K562 (cell line): ENCODE results near the gene MYL11. TPM values are rescaled to one million over a fixed set of nuclear protein-coding genes. Genes with fewer than 3 reads are reported as not detected.

Experiments
- ATF7 ChIP-seq: fragments of 450-650 bp; IDR thresholded peaks from 2 replicates; pipeline ENCODE4 v1.7.1; 2014; ENCODE audit warnings: mild to moderate bottlenecking, moderate library complexity
- BDP1 ChIP-seq: IDR thresholded peaks from 3 replicates; pipeline ENCODE4 v1.6.1; 2011; ENCODE audit not compliant: insufficient read length, insufficient read depth
- CBX3 ChIP-seq, 2 experiments: IDR thresholded peaks; 1 replicate in 1 of 2; 2 replicates in 1 of 2; pipeline ENCODE4 v1.6.1; 2012; ENCODE audit warnings: inconsistent platforms in 2 of 2, low read length in 2 of 2, borderline replicate concordance in 1 of 2, control low read depth in 1 of 2
- CHD4 ChIP-seq: fragments of 200-600 bp; sonication (generic); IDR thresholded peaks from 3 replicates; pipeline ENCODE4 v1.6.1; 2012; ENCODE audit warnings: low read depth, mild to moderate bottlenecking, mixed read lengths, low read length, inconsistent platforms; ENCODE audit not compliant: insufficient read depth, insufficient replicate concordance, poor library complexity, severe bottlenecking
- FOXK2 ChIP-seq, 2 experiments: fragments of 450-650 bp; IDR thresholded peaks in 1 of 2; conservative IDR thresholded peaks in 1 of 2; 2 replicates each; pipeline ENCODE4 v1.6.1; 2016; ENCODE audit warnings: low read depth in 2 of 2, mild to moderate bottlenecking in 1 of 2
- GABPB1 ChIP-seq: sonication (generic); formaldehyde crosslinking; IDR thresholded peaks from 2 replicates; pipeline ENCODE4 v1.8.0; 2022; ENCODE audit warnings: mild to moderate bottlenecking, missing genetic modification reagents
- GABPB2 ChIP-seq: fragments of 250-450 bp; sonication (Bioruptor Pico); conservative IDR thresholded peaks from 2 replicates; pipeline ENCODE4 v1.5.1; 2021; ENCODE audit warnings: mild to moderate bottlenecking
- GTF2A2 ChIP-seq: IDR thresholded peaks from 2 replicates; pipeline ENCODE4 v1.6.1; 2016; ENCODE audit warnings: mild to moderate bottlenecking, missing genetic modification characterization, missing compliant biosample characterization
- HMG20B ChIP-seq: fragments of 250-450 bp; sonication (Bioruptor Pico); IDR thresholded peaks from 2 replicates; pipeline ENCODE4 v1.5.0; 2021; ENCODE audit warnings: mild to moderate bottlenecking
- IRF2 ChIP-seq: sonication (generic); formaldehyde crosslinking; IDR thresholded peaks from 2 replicates; pipeline ENCODE4 v1.8.1; 2022; ENCODE audit warnings: mild to moderate bottlenecking, missing genetic modification reagents
- JUND ChIP-seq, 2 experiments: IDR thresholded peaks; 2 replicates in 1 of 2; 3 replicates in 1 of 2; pipeline ENCODE4 v1.6.1; 2011; ENCODE audit warnings: borderline replicate concordance in 2 of 2, low read depth in 2 of 2, low read length in 2 of 2, improper control_type of control experiment in 1 of 2, missing biosample characterization in 1 of 2, missing genetic modification characterization in 1 of 2, missing genetic modification reagents in 1 of 2
- MITF ChIP-seq: IDR thresholded peaks from 2 replicates; pipeline ENCODE4 v1.6.1; 2014; ENCODE audit warnings: antibody characterized with exemption
- MTA2 ChIP-seq: fragments of 450-650 bp; IDR thresholded peaks from 2 replicates; pipeline ENCODE4 v1.6.1; 2016; ENCODE audit warnings: low read depth
- NCOA1 ChIP-seq: fragments of 450-650 bp; IDR thresholded peaks from 2 replicates; pipeline ENCODE4 v1.6.1; 2016; ENCODE audit warnings: low read depth
- POLR2AphosphoS2 ChIP-seq: IDR thresholded peaks from 2 replicates; pipeline ENCODE4 v1.6.1; 2012; ENCODE audit warnings: low read length, improper control_type of control experiment
- PTTG1 ChIP-seq: fragments of 450-650 bp; IDR thresholded peaks from 2 replicates; pipeline ENCODE4 v1.6.1; 2016; ENCODE audit warnings: low read depth, mild to moderate bottlenecking, missing genetic modification characterization, missing compliant biosample characterization
- SMARCE1 ChIP-seq: fragments of 450-650 bp; IDR thresholded peaks from 2 replicates; pipeline ENCODE4 v1.7.1; 2016; ENCODE audit warnings: mild to moderate bottlenecking
- SP2 ChIP-seq: IDR thresholded peaks from 2 replicates; pipeline ENCODE4 v1.6.1; 2011; ENCODE audit warnings: mild to moderate bottlenecking, low read depth, low read length, moderate library complexity; ENCODE audit not compliant: poor library complexity, severe bottlenecking; ENCODE audit errors: extremely low read depth
- SPI1 ChIP-seq: IDR thresholded peaks from 2 replicates; pipeline ENCODE4 v1.6.1; 2011; ENCODE audit warnings: low read depth, low read length, control low read depth, borderline replicate concordance
- STAT5B ChIP-seq: fragments of 250-450 bp; sonication (Bioruptor Pico); IDR thresholded peaks from 2 replicates; pipeline ENCODE4 v1.8.0; 2021; ENCODE audit warnings: mild to moderate bottlenecking, inconsistent platforms
- TAL1 ChIP-seq: fragments of 450-650 bp; IDR thresholded peaks from 2 replicates; pipeline ENCODE4 v1.6.1; 2016; ENCODE audit warnings: mild to moderate bottlenecking
- TFAM ChIP-seq: fragments of 250-450 bp; sonication (Bioruptor Pico); conservative IDR thresholded peaks from 2 replicates; pipeline ENCODE4 v1.5.0; 2021; ENCODE audit warnings: mild to moderate bottlenecking, moderate library complexity
- TSC22D4 ChIP-seq: fragments of 450-650 bp; IDR thresholded peaks from 2 replicates; pipeline ENCODE4 v1.6.1; 2016; ENCODE audit warnings: missing genetic modification characterization, missing biosample characterization, control low read depth
- ZBTB7A ChIP-seq: IDR thresholded peaks from 2 replicates; pipeline ENCODE4 v1.6.1; 2011; ENCODE audit warnings: low read depth, mild to moderate bottlenecking, low read length, moderate library complexity, borderline replicate concordance; ENCODE audit not compliant: control insufficient read depth
- ZNF3 ChIP-seq: fragments of 250-450 bp; sonication (Bioruptor Pico); IDR thresholded peaks from 2 replicates; pipeline ENCODE4 v1.5.0; 2021; ENCODE audit warnings: mild to moderate bottlenecking, moderate library complexity
- ZNF583 ChIP-seq: fragments of 250-450 bp; sonication (Bioruptor Pico); IDR thresholded peaks from 2 replicates; pipeline ENCODE4 v1.4.0; 2020
- ZNF707 ChIP-seq: fragments of 250-450 bp; sonication (Bioruptor Pico); conservative IDR thresholded peaks from 2 replicates; pipeline ENCODE4 v1.8.0; 2022; ENCODE audit warnings: inconsistent platforms, mild to moderate bottlenecking, moderate library complexity
- ZNF785 ChIP-seq: fragments of 250-450 bp; sonication (Bioruptor Pico); IDR thresholded peaks from 2 replicates; pipeline ENCODE4 v1.4.0; 2020; ENCODE audit warnings: mild to moderate bottlenecking
- polyA plus RNA-seq, 8 experiments: library from polyadenylated mRNA; depleted of rRNA in 4 of 8; stranded (reverse) in 5 of 8; unstranded in 3 of 8; fragments of >200 nt; fragmentation: Nextera tagmentation in 2 of 8; fragmentation: Illumina TruSeq in 1 of 8; extraction: Ambion mirVana in 2 of 8; extraction: Trizol in 1 of 8; gene quantifications; 2 replicates each; pipeline versions ENCODE4 v1.2.1 to v1.2.3, GENCODE V29; 2011 to 2014; ENCODE audit warnings: inconsistent platforms in 1 of 8, missing spikeins in 1 of 8
- total RNA-seq, 7 experiments: library from RNA; depleted of rRNA in 6 of 7; stranded (reverse); fragments of >200 nt in 6 of 7; fragmentation: Illumina TruSeq in 2 of 7; extraction: Trizol in 2 of 7; gene quantifications; 2 replicates each; pipeline versions ENCODE4 v1.2.1 to v1.2.3, GENCODE V29; 2011 to 2021; ENCODE audit warnings: low replicate concordance in 1 of 7
- TF ChIP-seq, protein P1 (sequence below): fragments of 250-450 bp; sonication (Bioruptor Pico); IDR thresholded peaks from 2 replicates; pipeline ENCODE4 v1.8.0; 2021; ENCODE audit warnings: borderline replicate concordance, mild to moderate bottlenecking, moderate library complexity; ENCODE audit not compliant: poor library complexity, severe bottlenecking

Gene MYL11
- total and polyA plus RNA-seq, 9 of the 15 experiments (the other 6 are each of a cell fraction or from before 2014, with no cell fraction given) = 0.31 to 1.5 (median 0.73) TPM; not detected in 4

- no peak for TF ChIP-seq TFAM (CRISPR knock-in tag)
- TF ChIP-seq ATF7 = peak; percentile 61; the same call in 1 of the 2 replicates
- TF ChIP-seq, protein P1, sequence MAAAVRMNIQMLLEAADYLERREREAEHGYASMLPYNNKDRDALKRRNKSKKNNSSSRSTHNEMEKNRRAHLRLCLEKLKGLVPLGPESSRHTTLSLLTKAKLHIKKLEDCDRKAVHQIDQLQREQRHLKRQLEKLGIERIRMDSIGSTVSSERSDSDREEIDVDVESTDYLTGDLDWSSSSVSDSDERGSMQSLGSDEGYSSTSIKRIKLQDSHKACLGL = no peak
- no peak for TF ChIP-seq GABPB2 (CRISPR knock-in tag)
- TF ChIP-seq MTA2 = peak; percentile 77
- no peak for TF ChIP-seq TSC22D4 (tag)
- TF ChIP-seq SMARCE1 = peak; percentile 83
- TF ChIP-seq MITF = no peak
- TF ChIP-seq GTF2A2 = no peak
- TF ChIP-seq ZNF785 (CRISPR knock-in tag) = no peak
- TF ChIP-seq SPI1 = peak; percentile 91
- no peak for TF ChIP-seq STAT5B
- TF ChIP-seq FOXK2 (conservative IDR thresholded peaks at IDR 0.05 in 1 of 2, IDR thresholded peaks at IDR 0.05 in 1 of 2; ENCODE audit: low read depth in 2 of 2) = no peak
- TF ChIP-seq HMG20B (CRISPR knock-in tag) = no peak
- TF ChIP-seq ZNF3 (CRISPR knock-in tag) = 0 out of 2 replicates have a peak, but pooled peaks have one; percentile 23
- TF ChIP-seq SP2 = no peak
- TF ChIP-seq CBX3 (IDR thresholded peaks at IDR 0.05; ENCODE audit: borderline replicate concordance in 1 of 2, low read length in 2 of 2) = peak in 1 of 2 experiments; percentile 74; a peak in 1 of 3 replicates
- TF ChIP-seq GABPB1 (CRISPR knock-in tag) = peak; percentile 90
- no peak for TF ChIP-seq ZNF707 (CRISPR knock-in tag)
- no peak for TF ChIP-seq BDP1
- TF ChIP-seq ZNF583 (CRISPR knock-in tag) = 0 out of 2 replicates have a peak, but pooled peaks have one; percentile 27
- no peak for TF ChIP-seq POLR2AphosphoS2
- no peak for TF ChIP-seq PTTG1 (tag)
- 0 out of 2 replicates have a peak, but pooled peaks have one; percentile 24 for TF ChIP-seq NCOA1
- no peak for TF ChIP-seq TAL1
- no peak for TF ChIP-seq CHD4
- TF ChIP-seq JUND (IDR thresholded peaks at IDR 0.05; ENCODE audit: borderline replicate concordance, low read depth, low read length) = peak; percentile 97
- peak; percentile 93; the same call in 2 of the 3 replicates for TF ChIP-seq JUND (tag; IDR thresholded peaks at IDR 0.05; ENCODE audit: borderline replicate concordance, low read depth, low read length)
- TF ChIP-seq ZBTB7A = peak; percentile 95
- no peak for TF ChIP-seq IRF2 (CRISPR knock-in tag)
Measured at GRCh38 chr16:30381291-30382041, 6.9 kb downstream of the MYL11 start (continued).
